ENCODE data around the gene NRTN.
"Not testable (repeated sequence)": the region's sequence is repeated elsewhere in the genome, so short reads cannot be mapped to it uniquely, and the experiment has no call there.

GRCh38 chr19:5855151-5855550 lies 50.3 kb downstream of the NRTN start:
- TF ChIP-seq, protein P1, sequence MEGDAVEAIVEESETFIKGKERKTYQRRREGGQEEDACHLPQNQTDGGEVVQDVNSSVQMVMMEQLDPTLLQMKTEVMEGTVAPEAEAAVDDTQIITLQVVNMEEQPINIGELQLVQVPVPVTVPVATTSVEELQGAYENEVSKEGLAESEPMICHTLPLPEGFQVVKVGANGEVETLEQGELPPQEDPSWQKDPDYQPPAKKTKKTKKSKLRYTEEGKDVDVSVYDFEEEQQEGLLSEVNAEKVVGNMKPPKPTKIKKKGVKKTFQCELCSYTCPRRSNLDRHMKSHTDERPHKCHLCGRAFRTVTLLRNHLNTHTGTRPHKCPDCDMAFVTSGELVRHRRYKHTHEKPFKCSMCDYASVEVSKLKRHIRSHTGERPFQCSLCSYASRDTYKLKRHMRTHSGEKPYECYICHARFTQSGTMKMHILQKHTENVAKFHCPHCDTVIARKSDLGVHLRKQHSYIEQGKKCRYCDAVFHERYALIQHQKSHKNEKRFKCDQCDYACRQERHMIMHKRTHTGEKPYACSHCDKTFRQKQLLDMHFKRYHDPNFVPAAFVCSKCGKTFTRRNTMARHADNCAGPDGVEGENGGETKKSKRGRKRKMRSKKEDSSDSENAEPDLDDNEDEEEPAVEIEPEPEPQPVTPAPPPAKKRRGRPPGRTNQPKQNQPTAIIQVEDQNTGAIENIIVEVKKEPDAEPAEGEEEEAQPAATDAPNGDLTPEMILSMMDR (IDR thresholded peaks at IDR 0.05) = not testable (repeated sequence)
- TF ChIP-seq POLR2A (IDR thresholded peaks at IDR 0.05) = not testable (repeated sequence)
